GF-D8 (cell line): ENCODE measurements around the gene RPS8.
"Not testable (repeated sequence)": the region's sequence is repeated elsewhere in the genome, so short reads cannot be mapped to it uniquely, and the experiment has no call there.

ENCODE experiments used
- DNase-seq: peaks from one replicate; lab custom pipeline; 2025; lab: John Stamatoyannopoulos, UW

The RPS8 gene

GRCh38 chr1:44783697-44784093 is 8.4 kb downstream of the RPS8 start:
- DNase-seq = no peak

- DNase-seq = no peak
Measured at GRCh38 chr1:44784094-44785028, 9.0 kb downstream of the RPS8 start.

- no peak for DNase-seq
Measured at GRCh38 chr1:44785029-44785380, 9.7 kb downstream of the RPS8 start.

GRCh38 chr1:44785501-44786137 is 10.3 kb downstream of the RPS8 start:
- no peak for DNase-seq

- DNase-seq = no peak
Measured at GRCh38 chr1:44786138-44786840, 10.9 kb downstream of the RPS8 start.

DNA sequence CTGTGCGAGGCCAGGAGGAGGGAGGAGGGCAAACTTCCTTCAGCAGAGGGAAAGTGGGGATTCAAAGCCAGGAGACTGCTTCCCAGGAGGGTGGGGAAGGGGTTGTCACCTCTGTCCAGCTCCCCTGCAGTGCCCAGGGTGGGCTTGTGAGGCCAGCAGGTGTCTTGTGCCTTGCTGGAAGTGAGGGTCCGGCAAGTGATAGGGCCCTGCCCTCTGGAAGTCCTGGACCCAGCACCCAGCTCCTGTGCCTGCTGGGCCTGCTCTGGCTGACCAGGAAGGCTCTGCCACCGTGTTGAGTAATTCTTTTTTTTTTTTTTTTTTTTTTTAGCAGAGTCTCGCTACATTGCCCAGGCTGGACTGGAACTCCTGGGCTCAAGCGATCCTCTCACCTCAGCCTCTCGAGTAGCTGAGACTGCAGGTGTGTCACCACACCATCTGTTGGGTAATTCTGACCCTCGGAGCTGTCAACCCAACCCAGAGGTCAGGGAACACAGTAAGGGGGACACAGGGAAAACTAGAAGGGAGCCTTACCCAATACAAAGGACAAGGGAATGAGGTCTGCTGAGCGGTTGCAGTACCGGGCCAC is 11.6 kb downstream of the RPS8 start:
- DNase-seq = no peak

DNA sequence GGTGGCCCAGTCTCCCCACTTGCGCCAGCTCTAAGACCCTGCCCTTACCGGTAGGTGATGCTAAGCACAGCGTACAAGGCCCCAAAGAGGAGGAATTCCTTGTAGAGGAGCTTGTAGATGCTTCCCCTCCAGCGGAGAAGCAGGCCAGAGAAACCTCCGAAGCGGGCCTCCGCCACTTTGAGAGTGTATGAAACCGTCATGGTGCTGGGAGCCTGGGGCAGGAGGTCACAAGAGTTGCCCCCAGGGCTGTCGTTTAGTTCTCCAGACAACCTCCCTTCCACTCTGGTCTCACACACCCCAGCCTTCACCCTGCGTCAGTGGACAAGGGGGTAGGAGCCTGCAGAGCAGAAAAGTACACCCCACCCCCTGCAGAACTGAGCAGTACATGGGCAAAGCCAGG is 12.2 kb downstream of the RPS8 start:
- DNase-seq = no peak

GRCh38 chr1:44788120-44788860 is 12.9 kb downstream of the RPS8 start, which contains the start of gene BEST4:
BEST4 (minus strand) TSS chr1:44788170; CDS start chr1:44787705, 465 bp downstream.
- DNase-seq = no peak

GRCh38 chr1:44790968-44791801 is 15.8 kb downstream of the RPS8 start:
- no peak for DNase-seq

DNA sequence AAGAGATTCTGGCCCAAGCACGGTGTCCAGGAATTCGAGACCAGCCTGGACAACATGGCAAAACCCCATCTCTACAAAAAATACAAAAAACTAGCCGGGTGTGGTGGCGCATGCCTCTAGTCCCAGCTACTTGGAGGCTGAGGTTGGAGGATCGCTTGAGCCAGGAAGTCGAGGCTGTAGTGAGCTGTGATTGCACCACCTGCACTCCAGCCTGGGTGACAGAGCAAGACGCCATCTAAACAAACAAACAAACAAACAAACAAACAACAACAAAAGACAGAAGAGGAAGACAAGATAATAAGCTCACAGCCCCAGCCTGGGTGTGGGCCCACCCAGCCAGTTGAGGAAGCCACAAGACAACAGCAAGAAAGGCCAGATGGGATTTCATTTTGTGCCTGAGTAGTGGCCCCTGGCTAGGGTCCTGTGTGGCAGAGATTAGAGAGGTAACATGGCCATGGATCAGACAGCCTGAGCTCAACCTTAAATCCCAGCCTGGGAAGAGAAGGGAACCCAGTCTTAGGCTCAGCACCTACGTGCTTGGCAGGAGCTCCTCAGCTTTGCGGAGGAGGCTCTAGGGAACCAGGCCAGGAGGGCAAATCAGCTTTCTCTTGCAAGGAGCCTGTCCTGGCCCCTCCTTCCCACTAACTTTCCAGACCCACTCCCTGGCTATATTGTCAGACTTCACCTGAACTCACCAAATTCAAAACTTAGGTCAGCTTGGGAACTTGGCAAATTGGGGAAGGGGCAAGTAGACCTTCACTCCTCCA is 17.6 kb downstream of the RPS8 start:
- DNase-seq = no peak

- DNase-seq = not testable (repeated sequence)
Measured at GRCh38 chr1:44797886-44798285, 22.5 kb downstream of the RPS8 start.

- no peak for DNase-seq
Measured at GRCh38 chr1:44798481-44799365, 23.4 kb downstream of the RPS8 start.

DNA sequence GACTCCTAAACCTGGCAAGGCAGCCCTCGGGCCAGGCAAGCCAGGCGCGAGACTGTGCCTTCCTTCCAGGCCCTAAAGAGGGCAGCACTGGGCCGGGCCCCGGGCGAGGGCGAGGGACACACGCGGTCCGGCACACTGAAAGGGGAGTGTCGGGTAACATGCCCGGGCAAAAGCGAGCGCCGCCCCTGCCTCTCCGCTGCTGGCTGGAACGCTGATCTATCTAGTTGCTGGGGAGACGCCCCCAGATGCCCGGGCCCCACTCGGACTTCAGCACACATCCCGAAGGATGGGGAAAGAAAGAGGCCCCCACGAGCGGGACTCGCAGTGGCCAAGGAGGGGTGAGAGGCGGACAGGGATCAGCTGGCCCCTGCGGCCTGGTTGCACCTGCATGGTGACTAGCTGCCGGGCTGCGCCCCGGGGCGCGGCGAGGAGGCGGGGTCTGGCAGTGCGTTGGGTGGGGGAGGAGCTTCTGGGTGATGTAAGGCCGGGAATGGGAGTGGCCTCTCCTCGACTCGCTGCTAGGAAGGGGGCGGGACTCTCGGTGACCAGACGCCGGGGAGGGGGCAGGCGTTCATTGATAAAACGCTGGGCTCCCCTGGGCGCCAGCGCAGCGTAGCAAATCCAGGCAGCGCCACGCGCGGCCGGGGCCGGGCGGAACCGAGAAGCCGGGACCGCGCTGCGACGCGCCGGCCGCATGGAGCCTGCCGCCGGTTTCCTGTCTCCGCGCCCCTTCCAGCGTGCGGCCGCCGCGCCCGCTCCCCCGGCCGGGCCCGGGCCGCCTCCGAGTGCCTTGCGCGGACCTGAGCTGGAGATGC is 24.6 kb downstream of the RPS8 start, which contains the start of gene PLK3:
PLK3 (plus strand) TSS at position 608 of the 815 bp plus-strand sequence; CDS start at position 695, 87 bp downstream.
- DNase-seq = peak; percentile 88

GRCh38 chr1:44801491-44802305 is 26.4 kb downstream of the RPS8 start:
- no peak for DNase-seq

DNA sequence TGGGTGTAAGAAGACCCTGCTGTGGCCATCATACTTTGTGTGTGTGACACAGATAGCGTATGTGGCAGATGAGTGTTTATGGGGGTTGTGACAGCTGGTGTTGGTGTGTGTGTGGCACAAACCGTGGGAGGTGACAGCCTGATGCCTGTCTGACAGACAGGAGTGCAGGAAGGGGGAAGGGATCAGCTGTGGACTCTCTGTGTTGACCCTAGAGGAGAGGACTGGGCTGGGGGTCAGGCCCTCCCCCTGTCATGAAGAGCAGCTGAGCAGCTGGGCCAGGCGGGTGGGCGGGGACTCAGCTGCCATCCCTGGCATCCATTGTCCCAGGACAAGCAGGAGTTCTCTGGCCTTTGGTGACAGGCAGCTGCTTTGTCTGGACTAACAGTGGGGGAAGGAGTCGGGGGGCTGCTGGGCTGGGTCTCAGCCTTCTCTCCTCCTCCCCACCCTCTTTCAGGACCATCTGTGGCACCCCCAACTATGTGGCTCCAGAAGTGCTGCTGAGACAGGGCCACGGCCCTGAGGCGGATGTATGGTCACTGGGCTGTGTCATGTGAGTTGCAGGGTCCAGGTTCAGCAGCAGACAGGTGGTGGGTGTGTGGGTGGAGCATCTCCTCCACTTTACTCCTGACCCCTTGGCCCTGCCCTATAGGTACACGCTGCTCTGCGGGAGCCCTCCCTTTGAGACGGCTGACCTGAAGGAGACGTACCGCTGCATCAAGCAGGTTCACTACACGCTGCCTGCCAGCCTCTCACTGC is 27.1 kb downstream of the RPS8 start:
- no peak for DNase-seq

DNA sequence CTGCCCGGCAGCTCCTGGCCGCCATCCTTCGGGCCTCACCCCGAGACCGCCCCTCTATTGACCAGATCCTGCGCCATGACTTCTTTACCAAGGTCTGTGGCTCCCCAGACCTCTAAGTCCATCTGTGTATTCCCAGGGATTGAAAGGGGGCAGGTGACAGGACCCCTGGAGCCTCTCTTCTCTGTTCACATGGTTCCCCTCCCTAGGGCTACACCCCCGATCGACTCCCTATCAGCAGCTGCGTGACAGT is 27.6 kb downstream of the RPS8 start:
- DNase-seq = no peak
